Erythroblast (primary cell): Measurements from ENCODE around the gene PTX4.

ENCODE experiments used
- GATA1 ChIP-seq: IDR thresholded peaks from 2 replicates; pipeline ENCODE4 v1.6.1; 2011; ENCODE audit warnings: low read depth, mild to moderate bottlenecking, control low read depth, low read length, moderate library complexity
- POLR2A ChIP-seq: IDR thresholded peaks from 2 replicates; pipeline ENCODE4 v1.6.1; 2011; ENCODE audit warnings: mild to moderate bottlenecking, low read length

DNA sequence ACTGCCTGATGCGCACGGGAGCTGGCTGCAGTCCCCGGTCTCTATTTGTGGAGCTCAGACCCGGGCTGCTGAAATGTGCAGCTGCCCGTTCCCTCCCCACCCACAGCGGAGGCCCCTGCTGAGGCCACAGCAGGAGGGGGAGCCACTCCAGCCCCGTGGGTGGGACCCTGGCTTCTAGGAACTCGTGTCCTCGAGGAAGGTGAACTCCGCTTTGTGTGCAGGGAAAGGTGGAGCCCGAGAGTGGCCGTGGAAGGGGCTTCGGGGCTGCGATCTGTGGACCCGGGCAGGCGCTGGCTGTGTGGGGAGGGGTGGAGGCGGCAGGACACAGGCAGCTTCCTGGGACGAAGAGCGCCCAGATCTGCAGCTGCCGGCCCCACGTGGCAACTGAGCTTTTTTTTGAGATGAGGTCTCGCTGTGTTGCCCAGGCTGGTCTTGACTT lies 47.3 kb downstream of the PTX4 start:
- TF ChIP-seq POLR2A (no peak), GATA1 (no peak)
